HL-60 (cell line): Measurements from ENCODE around the gene OR2L13.

Experiments used
- GABPA ChIP-seq: IDR thresholded peaks from 2 replicates; pipeline ENCODE4 v1.6.1; 2012; ENCODE audit warnings: low read depth
- POLR2AphosphoS5 ChIP-seq: IDR thresholded peaks from 2 replicates; pipeline ENCODE4 v1.6.1; 2012; ENCODE audit warnings: low read depth
- REST ChIP-seq: IDR thresholded peaks from 2 replicates; pipeline ENCODE4 v1.6.1; 2012; ENCODE audit warnings: low read depth; ENCODE audit not compliant: insufficient replicate concordance
- SPI1 ChIP-seq: IDR thresholded peaks from 2 replicates; pipeline ENCODE4 v1.6.1; 2012; ENCODE audit warnings: low read depth, mild to moderate bottlenecking, borderline replicate concordance
- TF ChIP-seq, protein P1 (sequence below): IDR thresholded peaks from one replicate; pipeline ENCODE4 v1.5.1; 2011; ENCODE audit warnings: low read length, control low read depth, inconsistent platforms; ENCODE audit not compliant: insufficient read depth

DNA sequence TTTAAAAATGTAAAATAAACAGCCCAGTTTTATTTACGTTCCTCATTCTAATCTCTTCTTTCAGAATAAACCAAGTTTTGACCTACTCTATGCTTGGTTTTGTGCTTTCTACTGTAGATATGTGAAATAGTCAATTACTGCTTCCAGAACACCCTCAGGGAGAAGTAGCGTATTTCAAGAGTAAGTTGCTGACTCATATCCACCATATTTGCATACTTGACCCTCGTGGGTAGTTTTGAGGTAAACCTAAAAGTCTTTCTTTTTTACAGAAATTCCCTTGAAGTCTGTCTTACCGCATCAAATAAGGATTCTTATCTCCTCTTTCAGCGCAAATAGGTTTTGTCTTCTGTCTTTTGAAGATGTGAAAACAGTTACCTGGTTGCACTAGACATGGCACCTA lies 49.8 kb upstream of the OR2L13 start:
- TF ChIP-seq REST, result no peak
- TF ChIP-seq, protein P1, sequence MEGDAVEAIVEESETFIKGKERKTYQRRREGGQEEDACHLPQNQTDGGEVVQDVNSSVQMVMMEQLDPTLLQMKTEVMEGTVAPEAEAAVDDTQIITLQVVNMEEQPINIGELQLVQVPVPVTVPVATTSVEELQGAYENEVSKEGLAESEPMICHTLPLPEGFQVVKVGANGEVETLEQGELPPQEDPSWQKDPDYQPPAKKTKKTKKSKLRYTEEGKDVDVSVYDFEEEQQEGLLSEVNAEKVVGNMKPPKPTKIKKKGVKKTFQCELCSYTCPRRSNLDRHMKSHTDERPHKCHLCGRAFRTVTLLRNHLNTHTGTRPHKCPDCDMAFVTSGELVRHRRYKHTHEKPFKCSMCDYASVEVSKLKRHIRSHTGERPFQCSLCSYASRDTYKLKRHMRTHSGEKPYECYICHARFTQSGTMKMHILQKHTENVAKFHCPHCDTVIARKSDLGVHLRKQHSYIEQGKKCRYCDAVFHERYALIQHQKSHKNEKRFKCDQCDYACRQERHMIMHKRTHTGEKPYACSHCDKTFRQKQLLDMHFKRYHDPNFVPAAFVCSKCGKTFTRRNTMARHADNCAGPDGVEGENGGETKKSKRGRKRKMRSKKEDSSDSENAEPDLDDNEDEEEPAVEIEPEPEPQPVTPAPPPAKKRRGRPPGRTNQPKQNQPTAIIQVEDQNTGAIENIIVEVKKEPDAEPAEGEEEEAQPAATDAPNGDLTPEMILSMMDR, result no peak
- no peak for TF ChIP-seq SPI1
- TF ChIP-seq GABPA, result no peak
- no peak for TF ChIP-seq POLR2AphosphoS5
